ENCODE data around the gene PHAX. TPM values are rescaled to one million over a fixed set of nuclear protein-coding genes. Genes with fewer than 3 reads are reported as not detected.
A peak's percentile ranks its signal among the peaks of the same experiment; 100 is the strongest.

PHAX gene
- total and polyA plus RNA-seq, 10 of the 15 experiments (the other 5 are each of a cell fraction or from before 2014, with no cell fraction given), result 28.2 to 88.7 (median 60.3) TPM

GRCh38 chr5:126651013-126651577 lies 50.3 kb downstream of the PHAX start:
- H3K27ac ChIP-seq (ENCODE audit: control insufficient read depth, insufficient read depth), result no peak overlapping the region
- ATAC-seq (no peak), DNase-seq (ENCODE audit: low read depth, low spot score) (no peak), FAIRE-seq (no peak)
- TF ChIP-seq ASH2L (IDR thresholded peaks at IDR 0.05; ENCODE audit: borderline replicate concordance, low read depth) (no peak), ZNF384 (IDR thresholded peaks at IDR 0.05; ENCODE audit: borderline replicate concordance, low read depth, low read length) (no peak), CREB1 (IDR thresholded peaks at IDR 0.05; ENCODE audit: low read depth) (no peak), NR2C2 (IDR thresholded peaks at IDR 0.05; ENCODE audit: borderline replicate concordance, control insufficient read depth, insufficient read length, low read depth) (no peak)
- H3K36me3 ChIP-seq (ENCODE audit: control insufficient read depth in 2 of 2, insufficient read depth in 2 of 2, low read length in 1 of 2), result no peaks in the 10 kb centered on the region
- intact Hi-C loops (cut with micrococcal nuclease; ENCODE audit: unreplicated experiment), result loop anchor here (10.0 kb wide), 1 partner anchor 394 kb away; no protein-coding TSS in a partner anchor
- ChIA-PET SMC1A (ENCODE audit: uncharacterized antibody, unreplicated experiment) (interaction anchor here (1.1 to 2.1 kb wide), 5 partner anchors 10 to 128 kb away, joined by 3 to 5 read pairs (median 4); no protein-coding TSS in a partner anchor), POLR2A (no interaction called here), RAD21 (ENCODE audit: unreplicated experiment) (interaction anchor here (0.9 to 1.3 kb wide), 2 partner anchors 25 to 50 kb away, joined by 3 to 4 read pairs; partner anchors contain the start of gene PHAX), CTCF (interaction anchor here (0.6 to 1.7 kb wide), 8 partner anchors 18 to 841 kb away, joined by 3 to 7 read pairs (median 3); no protein-coding TSS in a partner anchor)
- H3K27me3 ChIP-seq (replicated peaks in 1 of 2; ENCODE audit: control insufficient read depth in 2 of 2, insufficient read depth in 2 of 2, low read length in 1 of 2), result no peaks in the 10 kb centered on the region
- no peak overlapping the region for H3K9ac ChIP-seq (ENCODE audit: control insufficient read depth, insufficient read depth, low read length)
- no peak overlapping the region for H3K4me2 ChIP-seq (ENCODE audit: control insufficient read depth, insufficient read depth)
- H3K4me1 ChIP-seq (ENCODE audit: control insufficient read depth, insufficient read depth, low read length), result no peaks in the 10 kb centered on the region
- no peak overlapping the region for H2AFZ ChIP-seq (ENCODE audit: control insufficient read depth, low read depth, low read length)
- BruUV-seq (replicated peaks), result no TSS peak
- H4K20me1 ChIP-seq (ENCODE audit: control insufficient read depth, insufficient read depth), result no peaks in the 10 kb centered on the region
- no peak overlapping the region for H3K4me3 ChIP-seq
- H3K79me2 ChIP-seq (ENCODE audit: control insufficient read depth, insufficient read depth, low read length), result no peaks in the 10 kb centered on the region
- no peaks in the 10 kb centered on the region for H3K9me3 ChIP-seq (replicated peaks; ENCODE audit: control insufficient read depth, insufficient read depth, low read length)
- WGBS (ENCODE audit: insufficient coverage, insufficient replicate concordance, low lambda C conversion rate, missing lambda C conversion rate), result 69% methylated on average over 1 of the region's 1 CpG
- in situ Hi-C loops (cut with MboI), result loop anchor here (10.0 kb wide), 1 partner anchor 844 kb away; no protein-coding TSS in a partner anchor

GRCh38 chr5:126656401-126657007 lies 55.8 kb downstream of the PHAX start:
- TF ChIP-seq NR2C2 (IDR thresholded peaks at IDR 0.05; ENCODE audit: borderline replicate concordance, control insufficient read depth, insufficient read length, low read depth) (no peak), RAD21 (IDR thresholded peaks at IDR 0.05; ENCODE audit: insufficient read depth, low read depth, low read length) (peak; percentile 98), POU2F2 (IDR thresholded peaks at IDR 0.05; ENCODE audit: borderline replicate concordance, low read depth, low read length) (0 out of 3 replicates have a peak, but pooled peaks have one; percentile 21), FOXM1 (IDR thresholded peaks at IDR 0.05; ENCODE audit: low read depth, low read length) (0 out of 2 replicates have a peak, but pooled peaks have one; percentile 28), NR2F1 (conservative IDR thresholded peaks at IDR 0.05) (no peak), JUNB (IDR thresholded peaks at IDR 0.05) (no peak), CTCF (IDR thresholded peaks at IDR 0.05 in 2 of 3, conservative IDR thresholded peaks at IDR 0.05 in 1 of 3; ENCODE audit: control insufficient read depth in 2 of 3, extremely low read depth in 1 of 3, insufficient read depth in 1 of 3, low read depth in 3 of 3, low read length in 3 of 3) (peak; percentile 75 to 88 (median 86)), JUND (IDR thresholded peaks at IDR 0.05; ENCODE audit: low read depth, low read length) (no peak), SMC3 (IDR thresholded peaks at IDR 0.05; ENCODE audit: borderline replicate concordance, low read length) (peak; percentile 87)
- RAD21 ChIA-PET (ENCODE audit: unreplicated experiment), result interaction anchor here (0.7 to 4.2 kb wide), 9 partner anchors 19 to 835 kb away, joined by 3 to 20 read pairs (median 6); no protein-coding TSS in a partner anchor
- BruUV-seq (replicated peaks), result no TSS peak
- intact Hi-C loops (cut with micrococcal nuclease; ENCODE audit: unreplicated experiment), result loop anchor here (1.0 to 10.0 kb wide), 5 partner anchors 152 to 836 kb away; no protein-coding TSS in a partner anchor
- H4K20me1 ChIP-seq (ENCODE audit: control insufficient read depth, insufficient read depth), result no peaks in the 10 kb centered on the region
- no peak overlapping the region for H3K9ac ChIP-seq (ENCODE audit: control insufficient read depth, insufficient read depth, low read length)
- H3K79me2 ChIP-seq (ENCODE audit: control insufficient read depth, insufficient read depth, low read length), result no peaks in the 10 kb centered on the region
- no peak overlapping the region for H3K4me2 ChIP-seq (ENCODE audit: control insufficient read depth, insufficient read depth)
- H3K4me1 ChIP-seq (ENCODE audit: control insufficient read depth, insufficient read depth, low read length), result no peaks in the 10 kb centered on the region
- H3K9me3 ChIP-seq (replicated peaks; ENCODE audit: control insufficient read depth, insufficient read depth, low read length), result no peaks in the 10 kb centered on the region
- in situ Hi-C loops (cut with MboI), result loop anchor here (5.0 to 10.0 kb wide), 2 partner anchors 656 to 838 kb away; no protein-coding TSS in a partner anchor
- WGBS (ENCODE audit: insufficient coverage, insufficient replicate concordance, low lambda C conversion rate, missing lambda C conversion rate), result under 1% methylated on average over 5 of the region's 5 CpGs
- H2AFZ ChIP-seq (ENCODE audit: control insufficient read depth, low read depth, low read length), result no peak overlapping the region
- CTCF ChIA-PET, result interaction anchor here (0.8 to 4.0 kb wide), 13 partner anchors 9 to 836 kb away, joined by 3 to 46 read pairs (median 4); no protein-coding TSS in a partner anchor
- no peak for DNase-seq (ENCODE audit: low read depth, low spot score)
- no peak overlapping the region for H3K27ac ChIP-seq (ENCODE audit: control insufficient read depth, insufficient read depth)
- peak; percentile 22; the same call in 1 of the 3 replicates for ATAC-seq
- H3K27me3 ChIP-seq (replicated peaks in 1 of 2; ENCODE audit: control insufficient read depth in 2 of 2, insufficient read depth in 2 of 2, low read length in 1 of 2), result no peaks in the 10 kb centered on the region
- POLR2A ChIA-PET, result no interaction called here
- no peaks in the 10 kb centered on the region for H3K36me3 ChIP-seq (ENCODE audit: control insufficient read depth in 2 of 2, insufficient read depth in 2 of 2, low read length in 1 of 2)
- SMC1A ChIA-PET (ENCODE audit: uncharacterized antibody, unreplicated experiment), result interaction anchor here (1.0 to 4.0 kb wide), 12 partner anchors 10 to 837 kb away, joined by 3 to 37 read pairs (median 3); no protein-coding TSS in a partner anchor
- H3K4me3 ChIP-seq, result no peak overlapping the region
- FAIRE-seq, result peak; percentile 44

All from GM12878 (cell line).